HG03159 (cell line): ENCODE measurements around the gene PEX7.
A peak's percentile ranks its signal among the peaks of the same experiment; 100 is the strongest.
"Not testable (repeated sequence)": the region's sequence is repeated elsewhere in the genome, so short reads cannot be mapped to it uniquely, and the experiment has no call there.

Experiments
- ATAC-seq: cut with Tn5 transposase; IDR thresholded peaks from one replicate; pipeline ENCODE4 v1.9.1; 2021; ENCODE audit warnings: mild to moderate bottlenecking, moderate library complexity; ENCODE audit not compliant: unreplicated experiment

The PEX7 gene, protein sequence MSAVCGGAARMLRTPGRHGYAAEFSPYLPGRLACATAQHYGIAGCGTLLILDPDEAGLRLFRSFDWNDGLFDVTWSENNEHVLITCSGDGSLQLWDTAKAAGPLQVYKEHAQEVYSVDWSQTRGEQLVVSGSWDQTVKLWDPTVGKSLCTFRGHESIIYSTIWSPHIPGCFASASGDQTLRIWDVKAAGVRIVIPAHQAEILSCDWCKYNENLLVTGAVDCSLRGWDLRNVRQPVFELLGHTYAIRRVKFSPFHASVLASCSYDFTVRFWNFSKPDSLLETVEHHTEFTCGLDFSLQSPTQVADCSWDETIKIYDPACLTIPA

GRCh38 chr6:136822376-136823127 is at the start of gene PEX7:
TSS of gene PEX7 (plus strand) at chr6:136822592. CDS start at chr6:136822666, 74 bp downstream.
- ATAC-seq = peak; percentile 97

- peak; percentile 76 for ATAC-seq
Observed at GRCh38 chr6:136772685-136773472, 49.5 kb upstream of the PEX7 start.

- peak; percentile 4 for ATAC-seq
Observed at GRCh38 chr6:136773473-136773796, 49.0 kb upstream of the PEX7 start.

- no peak for ATAC-seq
Observed at GRCh38 chr6:136774228-136775041, 48.0 kb upstream of the PEX7 start.

DNA sequence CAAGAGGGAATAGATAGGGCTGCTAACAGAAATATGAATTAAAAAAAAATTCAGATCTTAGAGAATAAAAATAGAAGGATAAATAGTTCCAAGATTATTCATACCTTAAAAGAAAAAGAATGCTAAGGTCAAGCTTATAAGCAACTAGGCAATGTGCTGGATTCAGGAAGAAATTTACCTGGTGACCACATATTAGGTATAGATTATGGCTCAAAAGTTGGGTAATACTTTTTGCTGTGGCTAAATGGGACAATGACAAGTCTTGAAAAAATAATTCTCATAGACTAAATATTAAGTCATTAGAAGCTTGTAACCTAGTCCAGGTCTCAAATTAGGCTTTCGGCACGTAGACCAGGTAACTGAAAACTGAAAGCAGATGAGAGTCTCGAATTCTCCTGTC is 47.3 kb upstream of the PEX7 start:
- no peak for ATAC-seq

DNA sequence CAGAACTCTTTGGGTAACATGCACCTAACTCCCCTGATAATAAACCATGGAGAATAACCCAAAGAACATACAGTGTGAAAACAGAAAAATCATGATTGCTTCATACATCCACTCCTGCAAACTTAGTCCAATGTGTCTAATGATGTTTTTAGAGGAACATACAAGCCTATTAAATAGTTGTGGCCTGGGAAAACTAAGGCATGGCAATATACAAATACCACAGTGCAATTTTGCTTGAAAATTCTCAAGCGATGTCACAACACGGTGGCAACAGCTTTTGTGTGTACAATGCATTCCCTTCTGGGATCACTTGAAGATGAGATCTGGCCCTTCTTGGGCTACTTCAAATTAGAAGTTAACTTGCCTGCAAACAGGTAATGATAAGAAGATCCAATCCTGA is 46.8 kb upstream of the PEX7 start:
- no peak for ATAC-seq

DNA sequence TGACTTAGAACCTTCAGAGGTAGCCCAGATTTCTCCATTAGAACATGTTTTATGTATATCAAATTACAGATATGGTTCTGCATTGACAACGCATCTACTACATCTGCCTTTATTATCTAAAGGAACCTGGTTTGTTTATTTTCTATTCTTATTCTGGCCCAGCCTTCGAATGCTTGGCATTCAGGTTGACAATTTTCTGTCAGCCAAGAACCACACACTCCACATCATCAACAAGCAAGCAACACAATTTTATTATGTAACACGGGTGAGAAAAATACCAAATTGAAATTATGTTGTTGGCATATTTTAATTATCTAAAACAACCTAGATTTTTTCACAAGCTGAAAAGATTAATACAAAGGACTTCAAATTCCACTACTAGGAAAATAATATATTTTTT is 44.7 kb upstream of the PEX7 start:
- ATAC-seq = no peak

DNA sequence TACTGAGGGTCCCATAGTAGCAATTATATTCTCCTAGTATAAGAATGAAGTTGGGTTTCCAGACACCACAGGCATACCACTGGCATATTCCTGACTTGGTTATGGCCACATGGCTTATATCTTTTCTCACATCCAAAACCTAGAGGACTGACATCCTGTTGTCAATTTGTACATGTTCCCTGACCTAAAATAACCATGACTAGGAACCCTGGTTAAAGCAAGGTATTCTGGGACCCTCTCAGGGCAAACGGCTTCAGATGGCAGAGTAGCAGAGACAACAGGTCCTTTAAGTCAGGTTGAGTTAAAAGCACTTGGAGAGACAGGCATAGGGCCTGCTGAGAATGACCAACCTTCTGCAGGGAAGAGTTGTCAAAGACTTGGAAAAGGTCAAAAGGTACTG is 42.7 kb upstream of the PEX7 start:
- no peak for ATAC-seq

GRCh38 chr6:136780972-136781371 is 41.4 kb upstream of the PEX7 start:
- no peak for ATAC-seq

GRCh38 chr6:136782021-136782770 is 40.2 kb upstream of the PEX7 start:
- no peak for ATAC-seq

DNA sequence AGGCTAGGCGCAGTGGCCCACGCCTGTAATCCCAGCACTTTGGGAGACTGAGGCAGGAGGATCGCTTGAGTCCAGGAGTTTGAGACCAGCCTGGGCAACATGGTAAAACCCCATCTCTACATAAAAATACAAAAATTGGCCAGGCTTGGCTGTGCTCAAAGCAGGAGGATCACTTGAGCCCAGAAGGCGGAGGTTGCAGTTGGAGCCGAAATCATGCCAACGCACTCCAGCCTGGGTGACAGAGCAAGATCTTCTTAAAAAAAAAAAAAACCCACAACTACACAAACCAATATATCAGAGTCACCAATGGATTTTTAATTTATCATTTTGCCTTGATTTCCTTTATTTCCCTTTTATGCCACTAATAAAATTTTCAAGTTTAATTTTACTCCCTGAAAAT is 39.4 kb upstream of the PEX7 start:
- ATAC-seq = no peak

DNA sequence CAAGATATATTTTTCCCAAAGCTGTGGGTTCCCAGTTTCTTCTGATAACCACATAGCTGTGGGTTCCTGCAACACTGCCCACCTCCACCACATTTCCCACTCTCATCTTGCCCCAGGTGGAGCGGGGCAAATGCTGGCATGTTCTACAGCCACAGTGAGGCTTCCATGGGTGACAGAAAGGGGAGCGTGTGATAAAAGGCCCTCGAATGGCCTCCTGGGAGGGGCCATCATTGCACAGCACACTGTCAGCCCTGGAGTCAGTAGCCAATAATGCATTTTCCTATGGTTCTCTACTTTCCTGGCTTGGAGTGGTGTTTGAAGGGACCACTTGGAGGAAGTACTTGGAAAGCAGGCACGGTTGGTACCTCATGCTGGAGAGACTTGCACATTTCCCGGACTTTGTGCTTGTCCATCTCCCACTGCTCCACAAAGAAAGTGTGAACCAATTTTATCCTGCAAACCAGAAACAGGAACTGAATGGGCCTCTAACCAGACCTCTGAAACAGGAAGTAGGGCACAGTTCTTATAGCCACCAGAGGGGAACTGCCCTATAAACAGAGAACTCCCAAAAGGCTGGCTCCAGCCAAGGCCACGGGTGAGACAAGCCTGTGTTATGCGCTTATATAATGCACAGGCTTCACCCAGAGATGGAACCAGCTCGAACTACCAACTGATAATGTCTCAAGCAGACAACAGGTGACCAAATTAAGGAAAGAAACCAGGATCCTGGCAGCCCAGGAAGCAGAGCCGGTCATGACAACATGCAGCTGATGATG is 38.7 kb upstream of the PEX7 start:
- ATAC-seq = peak; percentile 88

DNA sequence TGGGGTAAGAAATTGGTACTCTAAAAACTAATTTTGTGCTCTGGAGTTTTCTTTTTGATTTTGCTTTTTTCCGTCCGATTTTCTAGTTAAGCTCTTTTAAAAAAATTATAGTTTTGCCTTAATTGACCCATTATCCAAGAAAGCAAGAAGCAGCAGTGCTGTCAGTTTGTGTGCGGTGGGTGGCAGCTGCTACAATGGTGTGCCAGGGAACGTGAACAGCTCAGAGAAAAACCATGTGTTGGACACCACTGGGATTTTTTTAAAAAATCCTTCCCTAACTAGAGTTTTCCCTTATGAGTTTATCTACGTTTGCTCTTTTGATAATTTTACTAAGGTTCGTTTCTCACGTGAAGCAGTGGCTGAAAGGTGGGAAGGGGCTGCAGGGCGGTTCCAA is 38.1 kb upstream of the PEX7 start:
- ATAC-seq = no peak

GRCh38 chr6:136784910-136785746 is 37.3 kb upstream of the PEX7 start:
- no peak for ATAC-seq

- ATAC-seq = no peak
Observed at GRCh38 chr6:136786658-136787057, 35.7 kb upstream of the PEX7 start.

- no peak for ATAC-seq
Observed at GRCh38 chr6:136787726-136788068, 34.7 kb upstream of the PEX7 start.

DNA sequence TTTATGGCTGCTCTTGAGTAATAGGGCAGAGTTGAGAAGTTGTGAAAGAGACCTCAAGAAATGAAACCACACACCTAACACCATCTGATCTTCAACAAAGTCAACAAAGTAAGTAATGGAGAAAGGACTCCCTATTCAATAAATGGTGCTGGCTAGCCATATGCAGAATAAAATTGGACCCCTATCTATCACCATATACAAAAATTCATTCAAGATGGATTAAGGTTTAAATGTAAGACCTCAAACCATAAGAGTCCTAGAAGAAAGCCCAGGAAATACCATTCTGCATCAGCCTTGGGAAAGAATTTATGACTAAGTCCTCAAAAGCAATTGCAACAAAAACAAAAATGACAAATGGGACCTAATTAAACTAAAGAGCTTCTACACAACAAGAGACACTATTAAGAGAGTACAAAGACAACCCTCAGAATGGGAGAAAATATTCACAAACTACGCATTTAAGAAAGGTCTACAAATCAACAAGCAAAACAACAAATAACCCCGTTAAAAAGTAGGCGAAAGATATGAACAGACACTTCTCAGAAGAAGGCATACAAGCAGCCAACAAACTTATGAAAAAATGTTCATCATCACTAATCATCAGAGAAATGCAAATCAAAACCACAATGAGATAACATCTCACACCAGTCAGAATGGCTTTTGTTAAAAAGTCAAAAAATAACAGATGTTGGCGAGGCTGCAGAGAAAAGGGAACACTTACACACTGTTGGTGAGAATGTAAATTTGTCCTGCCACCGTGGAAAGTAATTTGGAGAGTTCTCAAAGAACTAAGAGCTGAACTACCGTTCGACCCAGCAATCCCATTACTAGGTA is 34.1 kb upstream of the PEX7 start:
- no peak for ATAC-seq

GRCh38 chr6:136789440-136789839 is 33.0 kb upstream of the PEX7 start:
- ATAC-seq = not testable (repeated sequence)
